GM12878 (cell line): Measurements from ENCODE around the gene ABHD14A.

Source experiments
- CHD2 ChIP-seq: IDR thresholded peaks from 2 replicates; pipeline ENCODE4 v1.6.1; 2011; ENCODE audit warnings: low read depth, low read length, improper control_type of control experiment, borderline replicate concordance
- CTCF ChIP-seq, 3 experiments: IDR thresholded peaks in 2 of 3; conservative IDR thresholded peaks in 1 of 3; 2 replicates each; pipeline ENCODE4 v1.5.1; 2011; ENCODE audit warnings: low read depth in 3 of 3, low read length in 3 of 3, mild to moderate bottlenecking in 3 of 3, control low read depth in 2 of 3, moderate library complexity in 2 of 3, inconsistent platforms in 1 of 3, mixed read lengths in 1 of 3; ENCODE audit not compliant: control insufficient read depth in 2 of 3, insufficient read depth in 1 of 3; ENCODE audit errors: extremely low read depth in 1 of 3
- MLLT1 ChIP-seq: fragments of 450-650 bp; IDR thresholded peaks from 2 replicates; pipeline ENCODE4 v1.6.1; 2016; ENCODE audit warnings: mild to moderate bottlenecking
- ZNF24 ChIP-seq: fragments of 450-650 bp; IDR thresholded peaks from 2 replicates; pipeline ENCODE4 v1.6.1; 2017; ENCODE audit warnings: antibody characterized with exemption, mild to moderate bottlenecking

GRCh38 chr3:51937611-51938450 is 37.0 kb upstream of the ABHD14A start:
- no peak for TF ChIP-seq MLLT1
- TF ChIP-seq ZNF24, result no peak
- no peak for TF ChIP-seq CHD2
- TF ChIP-seq CTCF (IDR thresholded peaks at IDR 0.05 in 2 of 3, conservative IDR thresholded peaks at IDR 0.05 in 1 of 3; ENCODE audit: control insufficient read depth in 2 of 3, extremely low read depth in 1 of 3, insufficient read depth in 1 of 3, low read depth in 3 of 3, low read length in 3 of 3), result no peak
